SK-N-SH treated with all-trans-retinoic acid at 6 μM for 48 hours (cell line): ENCODE data around the gene ZEB1.

ENCODE experiments used
- ARNTL ChIP-seq: fragments of 450-650 bp; formaldehyde crosslinking; IDR thresholded peaks from 2 replicates; pipeline ENCODE4 v1.5.0; 2020; ENCODE audit warnings: low read depth, mild to moderate bottlenecking, moderate library complexity, borderline replicate concordance
- BACH2 ChIP-seq: fragments of 250-450 bp; sonication (Bioruptor Pico); IDR thresholded peaks from 2 replicates; pipeline ENCODE4 v1.9.0; 2021; ENCODE audit warnings: mild to moderate bottlenecking, borderline replicate concordance
- CREB5 ChIP-seq: fragments of 250-450 bp; sonication (Bioruptor Pico); IDR thresholded peaks from 2 replicates; pipeline ENCODE4 v1.5.1; 2020; ENCODE audit warnings: low read depth, mild to moderate bottlenecking, moderate library complexity
- ESRRG ChIP-seq: fragments of 250-450 bp; sonication (Bioruptor Pico); IDR thresholded peaks from 2 replicates; pipeline ENCODE4 v1.6.1; 2021; ENCODE audit warnings: mild to moderate bottlenecking
- ISL1 ChIP-seq: fragments of 250-450 bp; sonication (Bioruptor Pico); IDR thresholded peaks from 2 replicates; pipeline ENCODE4 v2.1.2; 2022; ENCODE audit warnings: mild to moderate bottlenecking, moderate library complexity
- RARB ChIP-seq: fragments of 250-450 bp; sonication (Bioruptor Pico); IDR thresholded peaks from 2 replicates; pipeline ENCODE4 v1.8.0; 2021; ENCODE audit warnings: mild to moderate bottlenecking, moderate library complexity
- ZFP3 ChIP-seq: fragments of 250-450 bp; sonication (Bioruptor Pico); IDR thresholded peaks from 2 replicates; pipeline ENCODE4 v1.5.0; 2020; ENCODE audit warnings: mild to moderate bottlenecking, moderate library complexity
- ZFP30 ChIP-seq: fragments of 450-650 bp; formaldehyde crosslinking; IDR thresholded peaks from 2 replicates; pipeline ENCODE4 v1.5.0; 2022; ENCODE audit warnings: mild to moderate bottlenecking, moderate library complexity
- ZNF565 ChIP-seq: fragments of 450-650 bp; formaldehyde crosslinking; conservative IDR thresholded peaks from 2 replicates; pipeline ENCODE4 v1.5.0; 2020; ENCODE audit warnings: low read depth, mild to moderate bottlenecking, moderate library complexity
- TF ChIP-seq, protein P1 (sequence below): fragments of 250-450 bp; sonication (Bioruptor Pico); IDR thresholded peaks from 2 replicates; pipeline ENCODE4 v1.8.0; 2020; ENCODE audit warnings: mild to moderate bottlenecking, moderate library complexity, borderline replicate concordance
- TF ChIP-seq, protein P2 (sequence below): fragments of 250-450 bp; sonication (Bioruptor Pico); IDR thresholded peaks from 2 replicates; pipeline ENCODE4 v1.8.0; 2021; ENCODE audit warnings: low read depth, mild to moderate bottlenecking, moderate library complexity, borderline replicate concordance

- TF ChIP-seq, protein P1, sequence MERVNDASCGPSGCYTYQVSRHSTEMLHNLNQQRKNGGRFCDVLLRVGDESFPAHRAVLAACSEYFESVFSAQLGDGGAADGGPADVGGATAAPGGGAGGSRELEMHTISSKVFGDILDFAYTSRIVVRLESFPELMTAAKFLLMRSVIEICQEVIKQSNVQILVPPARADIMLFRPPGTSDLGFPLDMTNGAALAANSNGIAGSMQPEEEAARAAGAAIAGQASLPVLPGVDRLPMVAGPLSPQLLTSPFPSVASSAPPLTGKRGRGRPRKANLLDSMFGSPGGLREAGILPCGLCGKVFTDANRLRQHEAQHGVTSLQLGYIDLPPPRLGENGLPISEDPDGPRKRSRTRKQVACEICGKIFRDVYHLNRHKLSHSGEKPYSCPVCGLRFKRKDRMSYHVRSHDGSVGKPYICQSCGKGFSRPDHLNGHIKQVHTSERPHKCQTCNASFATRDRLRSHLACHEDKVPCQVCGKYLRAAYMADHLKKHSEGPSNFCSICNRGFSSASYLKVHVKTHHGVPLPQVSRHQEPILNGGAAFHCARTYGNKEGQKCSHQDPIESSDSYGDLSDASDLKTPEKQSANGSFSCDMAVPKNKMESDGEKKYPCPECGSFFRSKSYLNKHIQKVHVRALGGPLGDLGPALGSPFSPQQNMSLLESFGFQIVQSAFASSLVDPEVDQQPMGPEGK (CRISPR knock-in tag), result no peak
- TF ChIP-seq ARNTL (CRISPR knock-in tag) (no peak), ZFP30 (no peak), ESRRG (CRISPR knock-in tag) (no peak), ZNF565 (CRISPR knock-in tag) (no peak), BACH2 (CRISPR knock-in tag) (no peak), ZFP3 (CRISPR knock-in tag) (no peak), ISL1 (CRISPR knock-in tag) (no peak), RARB (no peak), CREB5 (CRISPR knock-in tag) (no peak)
- TF ChIP-seq, protein P2, sequence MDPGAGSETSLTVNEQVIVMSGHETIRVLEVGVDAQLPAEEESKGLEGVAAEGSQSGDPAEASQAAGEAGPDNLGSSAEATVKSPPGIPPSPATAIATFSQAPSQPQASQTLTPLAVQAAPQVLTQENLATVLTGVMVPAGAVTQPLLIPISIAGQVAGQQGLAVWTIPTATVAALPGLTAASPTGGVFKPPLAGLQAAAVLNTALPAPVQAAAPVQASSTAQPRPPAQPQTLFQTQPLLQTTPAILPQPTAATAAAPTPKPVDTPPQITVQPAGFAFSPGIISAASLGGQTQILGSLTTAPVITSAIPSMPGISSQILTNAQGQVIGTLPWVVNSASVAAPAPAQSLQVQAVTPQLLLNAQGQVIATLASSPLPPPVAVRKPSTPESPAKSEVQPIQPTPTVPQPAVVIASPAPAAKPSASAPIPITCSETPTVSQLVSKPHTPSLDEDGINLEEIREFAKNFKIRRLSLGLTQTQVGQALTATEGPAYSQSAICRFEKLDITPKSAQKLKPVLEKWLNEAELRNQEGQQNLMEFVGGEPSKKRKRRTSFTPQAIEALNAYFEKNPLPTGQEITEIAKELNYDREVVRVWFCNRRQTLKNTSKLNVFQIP (CRISPR knock-in tag), result no peak
Measured at GRCh38 chr10:31515116-31515515, 196.1 kb downstream of the ZEB1 start.
